Glomerular visceral epithelial cell (primary cell): Measurements from ENCODE around the gene SPEF2.
A peak's percentile ranks its signal among the peaks of the same experiment; 100 is the strongest.

Source experiments
- DNase-seq: peaks from one replicate; pipeline ENCODE4 v3.0.0-alpha.2; 2016; ENCODE audit errors: extremely low spot score

The SPEF2 gene

GRCh38 chr5:35785601-35786085 is 168.0 kb downstream of the SPEF2 start:
- DNase-seq, result no peak

- no peak for DNase-seq
Measured at GRCh38 chr5:35788724-35789123, 171.1 kb downstream of the SPEF2 start.

- DNase-seq, result no peak
Measured at GRCh38 chr5:35789732-35790456, 172.2 kb downstream of the SPEF2 start.

GRCh38 chr5:35790457-35790822 is 172.8 kb downstream of the SPEF2 start:
- DNase-seq, result no peak

- no peak for DNase-seq
Measured at GRCh38 chr5:35794328-35794619, 176.6 kb downstream of the SPEF2 start.

GRCh38 chr5:35794684-35795375 is 177.2 kb downstream of the SPEF2 start:
- no peak for DNase-seq

- no peak for DNase-seq
Measured at GRCh38 chr5:35799181-35799580, 181.5 kb downstream of the SPEF2 start.

- DNase-seq, result no peak
Measured at GRCh38 chr5:35799753-35800152, 182.1 kb downstream of the SPEF2 start.

- peak; percentile 17 for DNase-seq
Measured at GRCh38 chr5:35803191-35803651, 185.6 kb downstream of the SPEF2 start.

GRCh38 chr5:35804201-35804653 is 186.6 kb downstream of the SPEF2 start:
- DNase-seq, result no peak

- no peak for DNase-seq
Measured at GRCh38 chr5:35804841-35805240, 187.2 kb downstream of the SPEF2 start.

- no peak for DNase-seq
Measured at GRCh38 chr5:35810601-35811000, 192.9 kb downstream of the SPEF2 start.

- DNase-seq, result no peak
Measured at GRCh38 chr5:35811108-35811741, 193.6 kb downstream of the SPEF2 start.

GRCh38 chr5:35813521-35813920 is 195.9 kb downstream of the SPEF2 start:
- no peak for DNase-seq

GRCh38 chr5:35815089-35815936 is 197.7 kb downstream of the SPEF2 start:
- no peak for DNase-seq

- no peak for DNase-seq
Measured at GRCh38 chr5:35816881-35817521, 199.3 kb downstream of the SPEF2 start.

GRCh38 chr5:35819026-35819425 is 201.4 kb downstream of the SPEF2 start:
- no peak for DNase-seq

- DNase-seq, result no peak
Measured at GRCh38 chr5:35819668-35820067, 202.0 kb downstream of the SPEF2 start.

- DNase-seq, result no peak
Measured at GRCh38 chr5:35820735-35821134, 203.1 kb downstream of the SPEF2 start.

- DNase-seq, result no peak
Measured at GRCh38 chr5:35821513-35821912, 203.8 kb downstream of the SPEF2 start.

GRCh38 chr5:35822511-35822910 is 204.8 kb downstream of the SPEF2 start:
- no peak for DNase-seq
